Loucy (cell line): ENCODE results near the gene CCDC178.

ENCODE experiments used
- H2AFZ ChIP-seq: fragments of 200-600 bp; sonication (generic); 2 replicates; pipeline ENCODE4 v1.6.0; 2016; ENCODE audit warnings: antibody characterized with exemption, mild to moderate bottlenecking, low read length, moderate library complexity
- H3F3A ChIP-seq: fragments of 200-600 bp; 2 replicates; pipeline ENCODE4 v1.6.0; 2016; ENCODE audit warnings: antibody characterized with exemption, low read depth, mild to moderate bottlenecking
- H3K27me3 ChIP-seq: fragments of 200-600 bp; sonication (generic); 2 replicates; pipeline ENCODE4 v1.6.1; 2014; ENCODE audit warnings: low read length, mild to moderate bottlenecking; ENCODE audit not compliant: insufficient read depth, poor library complexity, severe bottlenecking
- H3K36me3 ChIP-seq: fragments of 200-600 bp; sonication (generic); 2 replicates; pipeline ENCODE4 v1.6.1; 2016; ENCODE audit warnings: low read length; ENCODE audit not compliant: insufficient read depth
- H3K4me1 ChIP-seq: fragments of 200-600 bp; sonication (generic); 2 replicates; pipeline ENCODE4 v1.5.1; 2014; ENCODE audit warnings: low read length, mild to moderate bottlenecking; ENCODE audit not compliant: insufficient read depth, poor library complexity, severe bottlenecking
- H3K4me2 ChIP-seq: fragments of 200-600 bp; sonication (generic); 2 replicates; pipeline ENCODE4 v1.6.0; 2014; ENCODE audit warnings: antibody characterized with exemption, low read length, low read depth, mild to moderate bottlenecking; ENCODE audit not compliant: poor library complexity, severe bottlenecking
- H3K4me3 ChIP-seq: fragments of 200-600 bp; sonication (generic); 2 replicates; pipeline ENCODE4 v1.5.1; 2014; ENCODE audit warnings: low read length, mild to moderate bottlenecking, mixed read lengths; ENCODE audit not compliant: poor library complexity, severe bottlenecking
- H3K79me2 ChIP-seq: fragments of 200-600 bp; sonication (generic); 2 replicates; pipeline ENCODE4 v1.6.1; 2014; ENCODE audit warnings: low read length; ENCODE audit not compliant: insufficient read depth
- H3K9ac ChIP-seq: fragments of 200-600 bp; sonication (generic); 2 replicates; pipeline ENCODE4 v1.6.0; 2014; ENCODE audit warnings: mild to moderate bottlenecking, low read depth, low read length, moderate library complexity; ENCODE audit not compliant: poor library complexity, severe bottlenecking
- H3K9me2 ChIP-seq: fragments of 200-600 bp; sonication (generic); replicated peaks from 2 replicates; pipeline ENCODE4 v1.6.1; 2016; ENCODE audit warnings: low read depth, low read length, mixed read lengths
- H3K9me3 ChIP-seq: fragments of 200-600 bp; sonication (generic); 2 replicates; pipeline ENCODE4 v1.6.1; 2014; ENCODE audit warnings: mild to moderate bottlenecking, antibody characterized with exemption, low read length, low read depth; ENCODE audit not compliant: insufficient read depth
- H4K20me1 ChIP-seq: fragments of 200-600 bp; sonication (generic); 2 replicates; pipeline ENCODE4 v1.6.0; 2014; ENCODE audit warnings: antibody characterized with exemption, low read length, mild to moderate bottlenecking; ENCODE audit not compliant: insufficient read depth, poor library complexity, severe bottlenecking
- CTCF ChIP-seq: fragments of 200-600 bp; sonication (generic); conservative IDR thresholded peaks from 2 replicates; pipeline ENCODE4 v1.5.1; 2014; ENCODE audit warnings: mild to moderate bottlenecking, antibody characterized with exemption, low read length
- EZH2phosphoT487 ChIP-seq: fragments of 200-600 bp; IDR thresholded peaks from 2 replicates; pipeline ENCODE4 v1.6.1; 2018; ENCODE audit warnings: antibody characterized with exemption, mild to moderate bottlenecking, moderate library complexity, borderline replicate concordance

The CCDC178 gene

GRCh38 chr18:32929213-32929612 is 511.3 kb downstream of the CCDC178 start:
- Histone ChIP-seq H3K4me3 (no peak overlapping the region), H3K36me3 (no peaks in the 10 kb centered on the region), H3K79me2 (no peaks in the 10 kb centered on the region), H3F3A (no peaks in the 10 kb centered on the region), H3K4me1 (no peaks in the 10 kb centered on the region), H3K9ac (no peak overlapping the region), H3K4me2 (no peak overlapping the region), H3K27me3 (peaks cover 38% of the 10 kb centered on the region), H2AFZ (no peak overlapping the region), H3K9me3 (no peaks in the 10 kb centered on the region), H4K20me1 (no peaks in the 10 kb centered on the region), H3K9me2 (no peaks in the 10 kb centered on the region)
- TF ChIP-seq EZH2phosphoT487: no peak
- TF ChIP-seq CTCF: no peak

- Histone ChIP-seq H3K27me3 (peaks cover 73% of the 10 kb centered on the region), H3K9ac (no peak overlapping the region), H4K20me1 (peaks cover 4% of the 10 kb centered on the region), H3K36me3 (no peaks in the 10 kb centered on the region), H3K9me2 (no peaks in the 10 kb centered on the region), H3K79me2 (no peaks in the 10 kb centered on the region), H3F3A (no peaks in the 10 kb centered on the region), H3K4me3 (no peak overlapping the region), H3K9me3 (no peaks in the 10 kb centered on the region), H3K4me2 (no peak overlapping the region), H3K4me1 (peaks cover 15% of the 10 kb centered on the region), H2AFZ (no peak overlapping the region)
- TF ChIP-seq EZH2phosphoT487 (no peak), CTCF (no peak)
Observed at GRCh38 chr18:32922951-32923430, 517.5 kb downstream of the CCDC178 start.

DNA sequence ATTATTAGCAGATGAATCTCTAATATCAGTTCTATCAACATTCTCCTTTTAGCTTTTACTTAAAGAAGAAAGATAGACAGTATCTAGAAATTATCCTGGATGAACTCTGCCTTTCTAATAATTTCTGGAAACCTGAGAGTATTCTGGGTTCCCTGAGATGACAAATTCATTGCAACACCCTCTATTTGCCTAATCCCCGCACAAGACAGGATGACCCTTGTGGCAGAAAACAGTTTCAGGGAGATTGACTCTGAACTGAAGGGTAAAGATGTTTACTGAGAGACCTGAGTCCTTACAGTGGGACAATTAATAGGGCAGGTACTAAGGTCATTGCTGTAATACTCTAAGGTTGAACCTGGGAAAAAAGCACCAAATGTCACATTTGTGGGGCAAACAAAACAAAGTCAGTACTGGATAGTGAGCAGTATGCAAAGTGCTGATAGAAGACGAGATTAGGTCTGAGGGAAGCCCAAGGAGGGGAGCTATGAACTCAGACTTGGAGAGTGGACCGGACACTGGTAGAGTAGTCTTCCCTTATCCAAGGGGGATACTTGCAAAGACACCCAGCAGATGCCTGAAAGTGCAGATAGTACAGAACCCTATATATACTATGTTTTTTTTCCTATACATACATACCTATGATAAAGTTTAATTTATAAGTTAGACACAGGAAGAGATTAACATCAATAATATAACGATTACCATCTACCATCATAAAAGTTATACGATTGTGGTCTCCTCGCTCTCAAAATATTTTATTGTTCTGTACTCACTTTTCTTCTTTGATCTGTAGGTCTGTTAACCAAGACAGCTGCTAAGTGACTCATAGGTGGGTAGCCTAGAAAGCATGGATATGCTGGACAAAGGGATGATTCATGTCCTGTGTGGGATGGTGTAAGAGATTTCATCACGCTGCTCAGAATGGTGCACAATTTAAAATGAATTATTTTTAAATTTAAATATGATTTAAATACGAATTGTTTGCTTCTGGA is 519.4 kb downstream of the CCDC178 start:
- Histone ChIP-seq H3K9me2 (no peaks in the 10 kb centered on the region), H3F3A (no peaks in the 10 kb centered on the region), H3K4me3 (no peak overlapping the region), H3K9ac (no peak overlapping the region), H2AFZ (no peak overlapping the region), H3K79me2 (no peaks in the 10 kb centered on the region), H3K27me3 (peaks cover 73% of the 10 kb centered on the region), H3K4me2 (peak overlapping the region; percentile 37), H3K4me1 (peaks cover 15% of the 10 kb centered on the region), H4K20me1 (peaks cover 4% of the 10 kb centered on the region), H3K36me3 (no peaks in the 10 kb centered on the region), H3K9me3 (no peaks in the 10 kb centered on the region)
- TF ChIP-seq CTCF (no peak), EZH2phosphoT487 (peak; percentile 67; the same call in 1 of the 2 replicates)
